AG04449 (cell line): ENCODE measurements around the gene TGFBR3.
"Not testable (repeated sequence)": the region's sequence is repeated elsewhere in the genome, so short reads cannot be mapped to it uniquely, and the experiment has no call there.

Experiments used
- CTCF ChIA-PET: fragments of 350-600 bp; formaldehyde crosslinking; extraction: SDS; loops from one replicate; lab custom pipeline; 2021; ENCODE audit warnings: antibody characterized with exemption; lab: Yijun Ruan, JAX
- POLR2A ChIA-PET: fragments of 400-600, 350-600 bp; formaldehyde crosslinking; extraction: SDS; loops from one replicate; lab custom pipeline; 2020; ENCODE audit warnings: antibody characterized with exemption, inconsistent platforms; lab: Yijun Ruan, JAX
- DNase-seq: peaks from one replicate; pipeline ENCODE4 v3.0.0-alpha.2; 2010; ENCODE audit warnings: low read depth, low spot score
- H3K4me3 ChIP-seq: 2 replicates; pipeline ENCODE4 v1.5.1; 2011; ENCODE audit warnings: low read depth, mild to moderate bottlenecking, control low read depth, low read length
- CTCF ChIP-seq: IDR thresholded peaks from one replicate; pipeline ENCODE4 v1.5.1; 2011; ENCODE audit warnings: mild to moderate bottlenecking, moderate library complexity, low read length, control low read depth, inconsistent platforms; ENCODE audit not compliant: insufficient read depth; ENCODE audit errors: missing control alignments

TGFBR3 gene

GRCh38 chr1:91672601-91673161 is 213.3 kb downstream of the TGFBR3 start:
- ChIA-PET POLR2A (no interaction called here), CTCF (no interaction called here)
- H3K4me3 ChIP-seq: no peak overlapping the region
- no peak for TF ChIP-seq CTCF
- DNase-seq: no peak

- CTCF ChIA-PET: no interaction called here
- POLR2A ChIA-PET: no interaction called here
- TF ChIP-seq CTCF: no peak
- DNase-seq: no peak
- H3K4me3 ChIP-seq: no peak overlapping the region
Measured at GRCh38 chr1:91670781-91671180, 215.2 kb downstream of the TGFBR3 start.

GRCh38 chr1:91669584-91670350 is 216.2 kb downstream of the TGFBR3 start:
- POLR2A ChIA-PET: no interaction called here
- CTCF ChIA-PET: no interaction called here
- TF ChIP-seq CTCF: no peak
- no peak for DNase-seq
- H3K4me3 ChIP-seq: no peak overlapping the region

- CTCF ChIA-PET, POLR2A ChIA-PET, H3K4me3 ChIP-seq: not testable (repeated sequence)
Measured at GRCh38 chr1:91666651-91667050, 219.3 kb downstream of the TGFBR3 start.

GRCh38 chr1:91661121-91661520 is 224.8 kb downstream of the TGFBR3 start:
- no peak for TF ChIP-seq CTCF
- no peak for DNase-seq
- CTCF ChIA-PET: interaction anchor here (1.0 kb wide), 1 partner anchor 13 kb away, joined by 3 read pairs; no protein-coding TSS in a partner anchor
- POLR2A ChIA-PET: no interaction called here
- H3K4me3 ChIP-seq: no peak overlapping the region

More at GRCh38 chr1:91666651-91667050, 219.3 kb downstream of the TGFBR3 start:
- DNase-seq: not testable (repeated sequence)

GRCh38 chr1:91660708-91661107 is 225.2 kb downstream of the TGFBR3 start:
- POLR2A ChIA-PET: no interaction called here
- H3K4me3 ChIP-seq: no peak overlapping the region
- no peak for DNase-seq
- no peak for TF ChIP-seq CTCF
- CTCF ChIA-PET: interaction anchor here (1.0 to 1.3 kb wide), 2 partner anchors 12 to 50 kb away, joined by 3 read pairs; no protein-coding TSS in a partner anchor
